ENCODE results near the gene SNAPC3.
"Not testable (repeated sequence)": the region's sequence is repeated elsewhere in the genome, so short reads cannot be mapped to it uniquely, and the experiment has no call there.

Gene SNAPC3

DNA sequence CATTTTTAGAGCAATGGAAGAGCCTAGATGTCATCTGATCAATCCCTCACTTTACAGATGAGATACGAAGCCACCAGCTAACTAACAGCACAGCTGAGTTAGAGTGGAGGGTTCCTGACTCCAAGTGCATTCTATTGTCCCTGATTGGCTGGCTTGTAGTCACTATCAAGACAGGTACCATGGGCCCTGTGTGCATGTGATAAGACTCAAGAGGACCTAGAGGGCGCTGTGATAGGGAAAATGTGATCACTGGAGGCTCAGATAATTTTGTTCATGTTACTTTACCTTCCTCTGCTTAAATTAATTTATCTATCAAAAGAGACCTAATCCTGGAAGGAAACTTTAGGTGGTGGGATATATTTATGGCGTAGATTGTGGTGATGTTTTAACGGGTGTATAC lies 19.5 kb upstream of the SNAPC3 start:
- Mint-ChIP-seq H3K9me3 (peaks cover 10% of the 10 kb centered on the region), H3K36me3 (ENCODE audit: low read depth) (peaks cover 5% of the 10 kb centered on the region), H3K4me1 (ENCODE audit: low read depth) (no peaks in the 10 kb centered on the region), H3K27me3 (no peaks in the 10 kb centered on the region), H3K4me3 (no peak overlapping the region), H3K27ac (no peak overlapping the region)

DNA sequence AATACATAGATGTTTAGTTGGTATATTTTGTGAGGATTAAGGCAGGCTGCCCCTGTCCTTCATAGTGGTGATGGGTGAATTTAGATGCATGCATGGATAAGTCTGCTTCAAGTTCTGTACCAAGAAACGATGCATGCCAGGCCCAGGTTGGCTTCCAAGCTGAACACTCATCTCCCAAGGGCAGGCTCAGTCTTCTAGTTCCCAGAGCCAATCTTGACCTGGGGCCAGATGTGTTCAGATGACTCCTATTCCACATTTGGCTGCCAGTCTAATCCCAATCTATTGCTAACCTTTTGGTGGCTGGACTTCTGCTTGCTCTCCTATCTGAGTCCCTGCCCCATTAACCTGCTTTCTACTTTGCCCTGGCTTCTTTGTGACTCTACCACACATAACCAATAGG lies 18.5 kb upstream of the SNAPC3 start:
- H3K9me3 Mint-ChIP-seq: peaks cover 10% of the 10 kb centered on the region
- H3K27ac Mint-ChIP-seq: no peak overlapping the region
- no peaks in the 10 kb centered on the region for H3K4me1 Mint-ChIP-seq (ENCODE audit: low read depth)
- H3K36me3 Mint-ChIP-seq (ENCODE audit: low read depth): peaks cover 5% of the 10 kb centered on the region
- no peak overlapping the region for H3K4me3 Mint-ChIP-seq
- H3K27me3 Mint-ChIP-seq: no peaks in the 10 kb centered on the region

DNA sequence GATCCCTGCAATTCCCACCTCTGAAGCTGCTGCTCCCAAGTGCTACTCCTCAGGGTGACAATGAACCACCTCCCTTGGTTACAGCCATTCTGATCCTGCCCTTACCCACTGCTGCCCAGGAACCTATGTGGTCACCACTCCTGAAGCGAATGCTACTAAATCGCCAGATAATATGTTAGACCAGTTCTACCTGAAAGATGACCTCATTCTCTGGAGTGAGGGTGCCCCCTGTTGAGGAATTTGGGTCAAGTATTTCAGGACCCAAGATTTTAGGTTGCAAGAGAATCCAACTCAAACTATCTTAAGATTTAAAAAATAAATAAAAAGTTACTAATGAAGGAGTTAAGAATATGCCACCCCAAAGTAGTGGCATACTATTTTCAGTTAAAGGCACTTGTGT lies 5.8 kb upstream of the SNAPC3 start:
- no peaks in the 10 kb centered on the region for H3K36me3 Mint-ChIP-seq (ENCODE audit: low read depth)
- H3K27ac Mint-ChIP-seq: no peak overlapping the region
- H3K4me3 Mint-ChIP-seq: no peak overlapping the region
- no peaks in the 10 kb centered on the region for H3K9me3 Mint-ChIP-seq
- H3K27me3 Mint-ChIP-seq: no peaks in the 10 kb centered on the region
- peaks cover 4% of the 10 kb centered on the region for H3K4me1 Mint-ChIP-seq (ENCODE audit: low read depth)

DNA sequence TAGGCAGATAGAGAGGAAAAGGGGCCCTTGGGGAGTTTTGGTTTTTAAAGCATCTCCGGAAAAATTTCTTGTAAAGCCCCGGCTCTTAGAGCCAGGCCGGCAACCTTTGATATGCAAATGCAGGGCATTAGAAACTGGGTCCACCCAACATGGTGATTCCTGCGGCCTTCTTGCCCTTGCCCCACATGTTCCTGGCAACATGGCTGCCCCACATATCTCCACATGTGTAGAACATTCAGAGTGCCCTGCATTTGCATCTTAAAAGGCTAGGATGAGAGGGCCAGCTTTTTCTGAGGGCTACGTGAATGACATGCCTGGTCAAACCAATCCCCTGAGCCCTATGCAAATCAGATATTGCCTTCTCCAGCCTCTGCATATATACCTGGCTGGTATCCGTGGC lies 5.0 kb upstream of the SNAPC3 start:
- H3K4me1 Mint-ChIP-seq (ENCODE audit: low read depth): peaks cover 8% of the 10 kb centered on the region
- no peaks in the 10 kb centered on the region for H3K27me3 Mint-ChIP-seq
- no peaks in the 10 kb centered on the region for H3K9me3 Mint-ChIP-seq
- no peaks in the 10 kb centered on the region for H3K36me3 Mint-ChIP-seq (ENCODE audit: low read depth)
- H3K4me3 Mint-ChIP-seq: no peak overlapping the region
- H3K27ac Mint-ChIP-seq: no peak overlapping the region

DNA sequence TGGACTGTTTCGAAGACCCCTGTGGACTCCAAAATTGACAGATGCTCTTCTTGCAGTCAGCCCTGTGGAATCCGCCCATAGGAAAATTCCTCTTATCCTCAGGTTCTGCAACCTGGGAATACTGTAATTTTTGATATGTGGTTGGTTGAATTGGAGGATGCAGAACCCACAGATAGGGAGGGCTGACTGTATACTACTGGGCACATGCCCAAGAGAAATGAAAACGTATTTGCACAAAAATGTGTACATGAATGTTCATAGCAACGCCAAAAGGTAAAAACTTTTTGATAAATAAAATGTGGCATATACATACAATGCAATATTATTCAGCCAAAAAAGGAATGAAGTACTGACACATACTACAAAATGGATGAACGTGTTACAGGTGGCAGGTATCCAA lies 1.9 kb upstream of the SNAPC3 start:
- Mint-ChIP-seq H3K27ac (no peak overlapping the region), H3K27me3 (no peaks in the 10 kb centered on the region), H3K36me3 (ENCODE audit: low read depth) (peaks cover 18% of the 10 kb centered on the region), H3K9me3 (no peaks in the 10 kb centered on the region), H3K4me3 (no peak overlapping the region), H3K4me1 (ENCODE audit: low read depth) (peaks cover 26% of the 10 kb centered on the region)

DNA sequence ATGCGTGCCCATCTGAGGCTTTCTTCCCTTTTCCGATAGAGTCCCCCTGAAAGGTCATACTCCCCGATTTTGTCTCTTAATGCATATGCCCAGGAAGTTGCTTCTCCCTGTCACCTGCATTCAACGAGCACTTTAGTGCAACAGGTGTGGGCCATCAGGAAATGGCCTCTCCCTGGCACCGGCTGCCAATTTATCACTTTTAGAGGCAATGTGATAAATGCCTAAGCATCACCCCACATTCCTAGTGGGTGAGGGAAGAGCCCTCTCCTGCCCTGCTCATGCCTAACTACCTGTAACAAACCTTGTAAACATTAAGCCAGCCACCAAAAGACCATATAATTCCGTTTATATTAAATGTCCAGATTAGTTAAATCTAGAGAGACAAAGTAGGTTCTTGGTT lies 1.1 kb upstream of the SNAPC3 start:
- Mint-ChIP-seq H3K27me3 (no peaks in the 10 kb centered on the region), H3K9me3 (no peaks in the 10 kb centered on the region), H3K27ac (peak overlapping the region; percentile 88), H3K4me1 (ENCODE audit: low read depth) (peaks cover 34% of the 10 kb centered on the region), H3K4me3 (peak overlapping the region; percentile 95), H3K36me3 (ENCODE audit: low read depth) (peaks cover 25% of the 10 kb centered on the region)

DNA sequence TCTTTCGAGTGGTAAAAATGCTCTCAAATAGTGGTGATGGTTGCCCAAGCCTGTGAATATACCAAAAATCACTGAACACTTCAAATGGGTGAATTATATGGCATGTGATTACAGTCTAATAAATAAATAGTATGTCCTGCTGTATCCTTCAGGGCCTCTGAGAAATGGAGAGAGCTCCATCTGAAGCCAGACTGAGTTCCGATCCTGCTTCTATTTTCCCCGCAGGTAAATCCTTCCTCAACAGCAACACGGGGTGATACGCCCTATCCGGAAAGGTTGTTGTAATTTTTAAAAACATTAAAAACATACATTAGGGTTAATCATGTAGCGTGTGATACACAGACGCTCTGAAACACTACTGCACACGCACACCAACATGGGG lies 695 bp upstream of the SNAPC3 start:
- H3K4me3 Mint-ChIP-seq: peak overlapping the region; percentile 95
- no peaks in the 10 kb centered on the region for H3K27me3 Mint-ChIP-seq
- no peaks in the 10 kb centered on the region for H3K9me3 Mint-ChIP-seq
- H3K4me1 Mint-ChIP-seq (ENCODE audit: low read depth): peaks cover 36% of the 10 kb centered on the region
- H3K36me3 Mint-ChIP-seq (ENCODE audit: low read depth): peaks cover 27% of the 10 kb centered on the region
- peak overlapping the region; percentile 88 for H3K27ac Mint-ChIP-seq

DNA sequence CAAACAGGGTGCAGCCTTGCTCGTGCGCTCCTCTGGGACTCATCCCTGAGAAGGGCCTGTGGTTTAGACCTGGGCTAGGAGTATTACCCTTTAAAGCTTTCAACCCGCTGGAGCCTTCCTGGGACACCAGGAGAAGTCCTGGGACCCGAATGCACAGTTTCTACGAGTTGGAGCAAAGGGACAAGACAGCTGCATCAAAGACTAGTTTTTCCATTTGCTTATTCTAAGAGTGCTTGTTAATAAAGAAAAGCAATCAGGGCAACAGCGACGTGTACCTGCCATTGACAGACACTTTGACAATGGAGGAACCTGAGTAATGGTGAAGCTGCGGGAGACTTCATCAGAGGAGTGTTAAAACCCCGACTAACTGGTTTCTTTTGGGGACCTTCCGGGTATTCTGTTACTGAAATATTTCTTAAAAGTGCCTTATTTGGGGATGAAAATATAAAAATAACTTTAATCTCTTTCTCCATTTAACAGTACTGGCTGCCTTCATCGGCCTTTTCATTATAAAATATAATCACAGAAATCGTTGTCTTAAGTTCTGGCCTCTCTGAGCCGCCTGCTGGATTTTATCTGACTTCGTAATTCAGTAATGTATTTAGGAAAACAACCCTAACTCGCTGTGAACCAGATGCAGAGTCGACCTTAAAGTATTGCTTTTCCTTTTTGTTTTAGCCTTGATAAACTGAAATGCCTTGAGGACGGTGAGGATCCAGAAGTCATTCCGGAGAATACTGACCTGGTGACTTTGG lies 732 bp downstream of the SNAPC3 start:
- Mint-ChIP-seq H3K27me3 (no peaks in the 10 kb centered on the region), H3K4me1 (ENCODE audit: low read depth) (peaks cover 41% of the 10 kb centered on the region), H3K4me3 (peak overlapping the region; percentile 95), H3K27ac (peak overlapping the region; percentile 88), H3K9me3 (no peaks in the 10 kb centered on the region), H3K36me3 (ENCODE audit: low read depth) (peaks cover 33% of the 10 kb centered on the region)

DNA sequence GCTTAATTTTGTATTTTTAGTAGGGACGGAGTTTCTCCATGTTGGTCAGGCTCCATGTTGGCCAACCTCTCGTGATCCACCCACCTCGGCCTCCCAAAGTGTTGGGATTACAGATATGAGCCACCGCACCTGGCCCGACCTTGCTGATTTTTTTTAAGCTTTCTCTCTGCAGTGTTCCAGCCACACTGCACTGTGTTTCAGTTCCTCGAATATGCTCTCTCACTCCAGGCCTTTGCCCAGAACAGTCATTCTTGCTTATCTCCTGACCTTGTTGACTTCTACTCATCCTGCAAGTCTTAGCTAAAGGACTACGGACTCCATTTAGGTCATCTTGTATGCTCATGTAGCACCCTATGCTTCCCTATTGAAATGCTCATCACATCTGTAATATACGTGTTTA lies 3.3 kb downstream of the SNAPC3 start:
- H3K27ac Mint-ChIP-seq: peak overlapping the region; percentile 32
- H3K9me3 Mint-ChIP-seq: no peaks in the 10 kb centered on the region
- H3K27me3 Mint-ChIP-seq: no peaks in the 10 kb centered on the region
- peaks cover 43% of the 10 kb centered on the region for H3K36me3 Mint-ChIP-seq (ENCODE audit: low read depth)
- H3K4me3 Mint-ChIP-seq: peak overlapping the region; percentile 20
- H3K4me1 Mint-ChIP-seq (ENCODE audit: low read depth): peaks cover 64% of the 10 kb centered on the region

DNA sequence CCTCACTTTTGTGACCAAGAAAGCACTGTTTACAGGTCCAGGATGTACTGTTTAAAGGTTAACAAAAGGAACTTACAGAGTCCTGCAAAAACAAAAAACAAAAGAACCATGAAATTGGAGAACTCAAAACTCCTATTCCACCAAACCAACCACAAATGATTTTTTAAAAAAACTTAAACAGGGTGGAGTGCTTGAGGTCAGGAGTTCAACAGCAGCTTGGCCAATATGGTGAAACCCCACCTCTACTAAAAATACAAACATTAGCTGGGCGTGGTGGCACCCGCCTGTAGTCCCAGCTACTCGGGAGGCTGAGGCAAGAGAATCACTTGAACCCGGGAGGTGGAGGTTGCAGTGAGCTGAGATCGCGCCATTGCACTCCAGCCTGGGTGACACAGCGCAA lies 5.0 kb downstream of the SNAPC3 start:
- not testable (repeated sequence) for H3K27me3 Mint-ChIP-seq, H3K9me3 Mint-ChIP-seq, H3K27ac Mint-ChIP-seq, H3K4me3 Mint-ChIP-seq
- H3K4me1 Mint-ChIP-seq (ENCODE audit: low read depth): peaks cover 61% of the 10 kb centered on the region
- H3K36me3 Mint-ChIP-seq (ENCODE audit: low read depth): peaks cover 46% of the 10 kb centered on the region

DNA sequence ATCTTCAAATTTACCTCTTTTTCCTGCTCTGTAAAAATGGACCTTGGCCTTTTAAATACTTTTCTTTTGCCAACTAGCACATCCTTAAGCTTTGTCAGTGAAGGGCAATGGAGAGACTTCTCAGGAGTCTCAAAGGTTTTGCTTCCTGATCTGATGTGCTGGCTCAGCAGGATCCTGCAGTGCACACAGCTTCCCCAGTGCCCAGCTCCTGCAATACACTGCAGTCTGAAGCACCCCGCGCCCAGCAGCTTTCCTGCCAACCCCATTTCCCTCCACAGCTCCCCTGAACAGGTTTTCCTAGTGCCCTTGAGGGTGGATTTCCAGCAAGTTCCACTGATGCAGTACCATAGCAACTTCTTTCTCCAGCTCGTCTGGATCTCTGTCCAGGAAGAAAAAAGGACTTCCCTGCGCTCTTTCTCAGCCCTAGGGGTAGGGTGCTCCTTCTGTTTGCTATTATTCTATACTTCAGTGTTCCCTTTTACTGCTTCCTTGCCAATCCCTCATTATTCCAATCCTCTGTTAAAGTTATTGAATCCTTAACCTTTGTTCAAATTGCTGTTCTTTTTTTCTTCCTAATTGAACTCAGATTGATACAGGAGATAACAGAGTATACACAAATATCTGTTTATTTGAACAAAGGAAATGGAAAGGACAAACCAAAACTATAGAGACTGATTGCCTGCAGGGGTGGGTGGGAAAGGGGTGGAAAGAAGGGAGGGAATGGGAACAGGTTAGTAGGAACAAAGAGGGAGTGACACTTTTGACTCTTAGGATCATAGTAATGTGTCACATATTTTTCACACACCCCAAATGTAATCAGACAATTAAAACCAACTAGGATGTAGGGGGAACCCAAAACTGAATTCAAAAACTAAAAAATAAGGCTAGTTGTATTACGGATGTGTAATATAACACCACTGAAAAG lies 8.5 kb downstream of the SNAPC3 start:
- H3K27me3 Mint-ChIP-seq: no peaks in the 10 kb centered on the region
- no peak overlapping the region for H3K4me3 Mint-ChIP-seq
- H3K36me3 Mint-ChIP-seq (ENCODE audit: low read depth): peaks cover 50% of the 10 kb centered on the region
- peaks cover 43% of the 10 kb centered on the region for H3K4me1 Mint-ChIP-seq (ENCODE audit: low read depth)
- H3K9me3 Mint-ChIP-seq: no peaks in the 10 kb centered on the region
- H3K27ac Mint-ChIP-seq: no peak overlapping the region

DNA sequence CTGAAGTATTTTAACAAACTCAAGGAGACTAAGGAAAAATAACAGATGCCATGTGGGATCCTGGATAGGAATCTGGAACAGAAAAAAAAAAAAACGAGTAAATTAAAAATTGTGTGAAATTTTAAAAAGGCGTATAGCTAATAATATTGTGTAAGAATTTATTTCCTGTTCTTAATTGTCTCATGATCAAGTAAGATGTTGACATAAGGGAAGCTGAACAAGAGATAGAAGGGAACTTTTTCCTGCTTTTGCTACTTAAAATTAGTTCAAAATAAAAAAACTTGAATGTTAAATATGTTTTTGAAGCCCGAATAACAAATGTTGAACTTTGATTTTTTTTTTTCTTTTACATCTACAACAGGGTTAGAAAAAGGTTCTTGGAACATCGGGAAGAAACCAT lies 10.5 kb downstream of the SNAPC3 start:
- Mint-ChIP-seq H3K4me3 (no peak overlapping the region), H3K4me1 (ENCODE audit: low read depth) (peaks cover 47% of the 10 kb centered on the region), H3K27me3 (no peaks in the 10 kb centered on the region), H3K27ac (no peak overlapping the region), H3K36me3 (ENCODE audit: low read depth) (peaks cover 58% of the 10 kb centered on the region), H3K9me3 (no peaks in the 10 kb centered on the region)

DNA sequence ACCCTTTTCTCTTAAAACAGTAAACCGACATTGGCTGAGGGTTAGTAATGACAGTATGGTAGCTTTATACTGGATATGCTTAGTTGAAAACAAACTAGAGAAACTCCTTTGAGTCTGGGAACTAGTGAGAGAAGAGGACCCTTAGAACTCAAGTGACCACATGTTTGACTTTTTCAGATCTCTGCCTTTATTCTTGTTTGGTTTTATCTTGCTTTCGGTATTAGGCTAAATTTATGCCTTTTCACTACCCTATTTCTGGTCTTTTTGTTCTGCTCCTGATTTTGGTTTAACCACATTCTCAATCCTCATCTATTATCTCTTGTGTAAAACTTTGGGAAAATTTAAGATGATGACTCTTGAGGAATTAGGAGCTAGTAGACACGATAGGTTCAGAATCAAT lies 11.0 kb downstream of the SNAPC3 start:
- Mint-ChIP-seq H3K4me3 (no peak overlapping the region), H3K36me3 (ENCODE audit: low read depth) (peaks cover 58% of the 10 kb centered on the region), H3K27ac (no peak overlapping the region), H3K27me3 (no peaks in the 10 kb centered on the region), H3K4me1 (ENCODE audit: low read depth) (peaks cover 46% of the 10 kb centered on the region), H3K9me3 (no peaks in the 10 kb centered on the region)

DNA sequence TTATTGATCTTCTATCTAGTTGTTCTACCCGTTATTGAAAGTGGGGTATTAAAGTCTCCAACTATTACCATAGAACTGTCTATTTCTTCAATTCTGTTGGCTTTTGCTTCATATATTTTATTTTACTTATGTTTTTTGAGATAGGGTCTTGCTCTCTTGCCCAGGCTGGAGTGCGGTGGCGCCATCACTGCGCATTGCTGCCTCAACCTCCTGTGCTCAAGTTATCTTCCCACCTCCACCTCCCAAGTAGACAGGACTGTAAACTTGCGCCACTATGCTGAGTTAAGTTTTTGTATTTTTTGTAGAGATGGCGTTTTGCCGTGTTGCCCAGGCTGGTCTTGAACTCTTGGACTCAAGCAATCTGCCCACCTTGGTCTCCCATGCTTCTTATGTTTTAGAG lies 16.2 kb downstream of the SNAPC3 start:
- no peaks in the 10 kb centered on the region for H3K9me3 Mint-ChIP-seq
- H3K4me1 Mint-ChIP-seq (ENCODE audit: low read depth): peaks cover 20% of the 10 kb centered on the region
- no peak overlapping the region for H3K27ac Mint-ChIP-seq
- H3K27me3 Mint-ChIP-seq: no peaks in the 10 kb centered on the region
- H3K4me3 Mint-ChIP-seq: no peak overlapping the region
- peaks cover 74% of the 10 kb centered on the region for H3K36me3 Mint-ChIP-seq (ENCODE audit: low read depth)

DNA sequence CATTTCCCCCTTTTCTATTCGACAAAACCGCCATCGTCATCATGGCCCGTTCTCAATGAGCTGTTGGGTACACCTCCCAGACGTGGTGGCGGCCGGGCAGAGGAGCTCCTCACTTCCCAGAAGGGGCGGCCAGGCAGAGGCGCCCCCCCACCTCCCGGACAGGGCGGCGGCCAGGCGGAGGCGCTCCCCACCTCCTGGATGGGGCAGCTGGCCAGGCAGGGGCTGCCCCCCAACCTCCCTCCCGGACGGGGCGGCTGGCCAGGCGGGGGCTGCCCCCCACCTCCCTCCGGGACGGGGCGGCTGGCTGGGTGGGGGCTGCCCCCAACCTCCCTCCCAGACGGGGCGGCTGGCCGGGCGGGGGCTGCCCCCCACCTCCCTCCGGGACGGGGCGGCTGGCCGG lies 19.2 kb downstream of the SNAPC3 start:
- H3K4me3 Mint-ChIP-seq, H3K9me3 Mint-ChIP-seq, H3K27ac Mint-ChIP-seq, H3K27me3 Mint-ChIP-seq: not testable (repeated sequence)
- Mint-ChIP-seq H3K36me3 (ENCODE audit: low read depth) (peaks cover 69% of the 10 kb centered on the region), H3K4me1 (ENCODE audit: low read depth) (peaks cover 13% of the 10 kb centered on the region)
